Mucosa of stomach (tissue), 1 donor: ENCODE results near the gene GPR32.
"Not testable (repeated sequence)": the region's sequence is repeated elsewhere in the genome, so short reads cannot be mapped to it uniquely, and the experiment has no call there.

Experiments
- H3K27me3 ChIP-seq: one replicate; pipeline ENCODE4 v1.7.0; 2013; ENCODE audit warnings: mild to moderate bottlenecking, low read length; ENCODE audit not compliant: control insufficient read depth, insufficient read depth
- H3K36me3 ChIP-seq: one replicate; pipeline ENCODE4 v1.7.0; 2013; ENCODE audit warnings: low read length; ENCODE audit not compliant: control insufficient read depth, insufficient read depth
- H3K4me1 ChIP-seq: one replicate; pipeline ENCODE4 v1.7.0; 2013; ENCODE audit warnings: mild to moderate bottlenecking, low read length; ENCODE audit not compliant: control insufficient read depth, insufficient read depth
- H3K4me3 ChIP-seq: one replicate; pipeline ENCODE4 v1.7.0; 2013; ENCODE audit warnings: low read length
- H3K9ac ChIP-seq: one replicate; pipeline ENCODE4 v1.7.0; 2013; ENCODE audit warnings: mild to moderate bottlenecking, low read length, moderate library complexity
- H3K9me3 ChIP-seq: one replicate; pipeline ENCODE4 v1.7.0; 2013; ENCODE audit warnings: mild to moderate bottlenecking, low read length, moderate library complexity; ENCODE audit not compliant: control insufficient read depth
- donor health status: Pancreatic carcinoma.

GPR32 gene

GRCh38 chr19:50756244-50756643 is 14.0 kb upstream of the GPR32 start:
- not testable (repeated sequence) for H3K4me1 ChIP-seq, H3K27me3 ChIP-seq, H3K9me3 ChIP-seq, H3K36me3 ChIP-seq, H3K4me3 ChIP-seq, H3K9ac ChIP-seq

- not testable (repeated sequence) for H3K36me3 ChIP-seq, H3K4me1 ChIP-seq, H3K27me3 ChIP-seq, H3K9ac ChIP-seq, H3K9me3 ChIP-seq, H3K4me3 ChIP-seq
These were observed 12.6 kb upstream of the GPR32 start for GRCh38 chr19:50757624-50758023.

GRCh38 chr19:50759076-50759475 is 11.2 kb upstream of the GPR32 start:
- not testable (repeated sequence) for H3K36me3 ChIP-seq, H3K27me3 ChIP-seq, H3K9ac ChIP-seq, H3K4me3 ChIP-seq, H3K9me3 ChIP-seq, H3K4me1 ChIP-seq

GRCh38 chr19:50759886-50760285 is 10.4 kb upstream of the GPR32 start:
- Histone ChIP-seq H3K9ac (no peak overlapping the region), H3K4me1 (no peaks in the 10 kb centered on the region), H3K27me3 (no peaks in the 10 kb centered on the region), H3K4me3 (no peak overlapping the region), H3K36me3 (no peaks in the 10 kb centered on the region), H3K9me3 (no peaks in the 10 kb centered on the region)

GRCh38 chr19:50761501-50761900 is 8.8 kb upstream of the GPR32 start:
- not testable (repeated sequence) for H3K4me3 ChIP-seq, H3K27me3 ChIP-seq, H3K9ac ChIP-seq, H3K36me3 ChIP-seq, H3K4me1 ChIP-seq, H3K9me3 ChIP-seq

GRCh38 chr19:50763521-50763920 is 6.7 kb upstream of the GPR32 start:
- H3K9me3 ChIP-seq, H3K4me3 ChIP-seq, H3K9ac ChIP-seq, H3K36me3 ChIP-seq, H3K4me1 ChIP-seq, H3K27me3 ChIP-seq: not testable (repeated sequence)

- Histone ChIP-seq H3K4me1 (no peaks in the 10 kb centered on the region), H3K36me3 (no peaks in the 10 kb centered on the region), H3K9me3 (no peaks in the 10 kb centered on the region), H3K9ac (no peak overlapping the region), H3K27me3 (no peaks in the 10 kb centered on the region), H3K4me3 (no peak overlapping the region)
These were observed 5.9 kb upstream of the GPR32 start for GRCh38 chr19:50764409-50764808.

GRCh38 chr19:50766746-50767145 is 3.5 kb upstream of the GPR32 start:
- H3K9me3 ChIP-seq, H3K4me1 ChIP-seq, H3K4me3 ChIP-seq, H3K9ac ChIP-seq, H3K27me3 ChIP-seq, H3K36me3 ChIP-seq: not testable (repeated sequence)

- not testable (repeated sequence) for H3K4me3 ChIP-seq, H3K27me3 ChIP-seq, H3K9me3 ChIP-seq
These were observed 3.0 kb upstream of the GPR32 start for GRCh38 chr19:50767263-50767662.

GRCh38 chr19:50768277-50768676 is 2.0 kb upstream of the GPR32 start:
- H3K4me1 ChIP-seq: no peaks in the 10 kb centered on the region
- no peaks in the 10 kb centered on the region for H3K36me3 ChIP-seq
- no peaks in the 10 kb centered on the region for H3K9me3 ChIP-seq
- no peak overlapping the region for H3K4me3 ChIP-seq
- no peak overlapping the region for H3K9ac ChIP-seq
- H3K27me3 ChIP-seq: no peaks in the 10 kb centered on the region

More at GRCh38 chr19:50767263-50767662, 3.0 kb upstream of the GPR32 start:
- H3K36me3 ChIP-seq, H3K9ac ChIP-seq, H3K4me1 ChIP-seq: not testable (repeated sequence)

- no peak overlapping the region for H3K4me3 ChIP-seq
- no peak overlapping the region for H3K9ac ChIP-seq
- no peaks in the 10 kb centered on the region for H3K9me3 ChIP-seq
- H3K36me3 ChIP-seq: no peaks in the 10 kb centered on the region
- no peaks in the 10 kb centered on the region for H3K27me3 ChIP-seq
- no peaks in the 10 kb centered on the region for H3K4me1 ChIP-seq
These were observed 624 bp downstream of the GPR32 start for GRCh38 chr19:50770888-50771287.

GRCh38 chr19:50772476-50772875 is 2.2 kb downstream of the GPR32 start:
- Histone ChIP-seq H3K36me3 (no peaks in the 10 kb centered on the region), H3K9ac (no peak overlapping the region), H3K4me3 (no peak overlapping the region), H3K9me3 (no peaks in the 10 kb centered on the region), H3K4me1 (no peaks in the 10 kb centered on the region), H3K27me3 (peaks cover 3% of the 10 kb centered on the region)

- not testable (repeated sequence) for H3K9me3 ChIP-seq, H3K4me3 ChIP-seq, H3K36me3 ChIP-seq, H3K27me3 ChIP-seq, H3K9ac ChIP-seq, H3K4me1 ChIP-seq
These were observed 2.6 kb downstream of the GPR32 start for GRCh38 chr19:50772912-50773311.
